K562 (cell line): Measurements from ENCODE around the gene BPHL. TPM values are rescaled to one million over a fixed set of nuclear protein-coding genes. Genes with fewer than 3 reads are reported as not detected.

Source experiments
- CC2D1A ChIP-seq: fragments of 450-650 bp; IDR thresholded peaks from 2 replicates; pipeline ENCODE4 v1.6.1; 2017; ENCODE audit warnings: mild to moderate bottlenecking
- CGGBP1 ChIP-seq: fragments of 250-450 bp; sonication (Bioruptor Pico); IDR thresholded peaks from 2 replicates; pipeline ENCODE4 v1.9.0; 2021; ENCODE audit warnings: mild to moderate bottlenecking
- CSDE1 ChIP-seq, 2 experiments: fragments of 450-650 bp; IDR thresholded peaks; 2 replicates each; pipeline ENCODE4 v1.6.1; 2016; ENCODE audit warnings: mild to moderate bottlenecking in 1 of 2
- MTA2 ChIP-seq: fragments of 450-650 bp; IDR thresholded peaks from 2 replicates; pipeline ENCODE4 v1.6.1; 2016; ENCODE audit warnings: low read depth
- OTX1 ChIP-seq: fragments of 450-650 bp; formaldehyde crosslinking; IDR thresholded peaks from 2 replicates; pipeline ENCODE4 v1.4.0; 2022; ENCODE audit warnings: mild to moderate bottlenecking
- POLR2G ChIP-seq: fragments of 200-400 bp; formaldehyde crosslinking; IDR thresholded peaks from 2 replicates; pipeline ENCODE4 v1.6.1; 2017; ENCODE audit warnings: low read depth, mild to moderate bottlenecking, antibody characterized with exemption, low read length, moderate library complexity
- POLR3A ChIP-seq: IDR thresholded peaks from 2 replicates; pipeline ENCODE4 v1.6.1; 2011; ENCODE audit warnings: borderline replicate concordance, mild to moderate bottlenecking, moderate library complexity; ENCODE audit not compliant: insufficient read length, insufficient read depth; ENCODE audit errors: extremely low read depth
- PREB ChIP-seq: sonication (generic); formaldehyde crosslinking; IDR thresholded peaks from 2 replicates; pipeline ENCODE4 v1.8.1; 2023; ENCODE audit warnings: mild to moderate bottlenecking, missing genetic modification reagents
- SLC30A9 ChIP-seq: fragments of 250-450 bp; sonication (Bioruptor Pico); IDR thresholded peaks from 2 replicates; pipeline ENCODE4 v1.8.0; 2022; ENCODE audit warnings: mild to moderate bottlenecking, moderate library complexity
- TARDBP ChIP-seq: fragments of 450-650 bp; IDR thresholded peaks from 2 replicates; pipeline ENCODE4 v1.6.1; 2016
- TRIM24 ChIP-seq, 2 experiments: fragments of 450-650 bp; IDR thresholded peaks; 2 replicates each; pipeline ENCODE4 v1.6.1; 2016
- ZBTB40 ChIP-seq, 2 experiments: fragments of 450-650 bp in 1 of 2; sonication (generic) in 1 of 2; formaldehyde crosslinking in 1 of 2; IDR thresholded peaks; 2 replicates each; pipeline versions ENCODE4 v1.7.1 to v1.9.0; 2016 to 2022; ENCODE audit warnings: inconsistent platforms in 1 of 2, mild to moderate bottlenecking in 1 of 2, missing genetic modification reagents in 1 of 2
- ZNF449 ChIP-seq: fragments of 250-450 bp; sonication (Bioruptor Pico); IDR thresholded peaks from 2 replicates; pipeline ENCODE4 v1.8.0; 2022; ENCODE audit warnings: moderate library complexity, mild to moderate bottlenecking, inconsistent platforms
- ZNF561 ChIP-seq: fragments of 450-650 bp; formaldehyde crosslinking; conservative IDR thresholded peaks from 2 replicates; pipeline ENCODE4 v1.4.0; 2020; ENCODE audit warnings: mild to moderate bottlenecking, moderate library complexity
- ZNF75A ChIP-seq: fragments of 450-650 bp; formaldehyde crosslinking; IDR thresholded peaks from 2 replicates; pipeline ENCODE4 v1.4.0; 2020; ENCODE audit warnings: mild to moderate bottlenecking
- polyA plus RNA-seq, 8 experiments: library from polyadenylated mRNA; depleted of rRNA in 4 of 8; stranded (reverse) in 5 of 8; unstranded in 3 of 8; fragments of >200 nt; fragmentation: Nextera tagmentation in 2 of 8; fragmentation: Illumina TruSeq in 1 of 8; extraction: Ambion mirVana in 2 of 8; extraction: Trizol in 1 of 8; gene quantifications; 2 replicates each; pipeline versions ENCODE4 v1.2.1 to v1.2.3, GENCODE V29; 2011 to 2014; ENCODE audit warnings: inconsistent platforms in 1 of 8, missing spikeins in 1 of 8
- total RNA-seq, 7 experiments: library from RNA; depleted of rRNA in 6 of 7; stranded (reverse); fragments of >200 nt in 6 of 7; fragmentation: Illumina TruSeq in 2 of 7; extraction: Trizol in 2 of 7; gene quantifications; 2 replicates each; pipeline versions ENCODE4 v1.2.1 to v1.2.3, GENCODE V29; 2011 to 2021; ENCODE audit warnings: low replicate concordance in 1 of 7

Gene BPHL
- total and polyA plus RNA-seq, 9 of the 15 experiments (the other 6 are each of a cell fraction or from before 2014, with no cell fraction given): 3.5 to 17.4 (median 8.2) TPM

GRCh38 chr6:3159805-3160781 is 41.6 kb downstream of the BPHL start (continued):
- TF ChIP-seq ZBTB40 (IDR thresholded peaks at IDR 0.05) (0 out of 2 replicates have a peak, but pooled peaks have one; percentile 44), ZBTB40 (CRISPR knock-in tag; IDR thresholded peaks at IDR 0.05) (no peak), PREB (no peak), ZNF449 (CRISPR knock-in tag) (no peak), ZNF75A (CRISPR knock-in tag) (no peak), CC2D1A (no peak), CGGBP1 (CRISPR knock-in tag) (0 out of 2 replicates have a peak, but pooled peaks have one; percentile 25), TARDBP (0 out of 2 replicates have a peak, but pooled peaks have one; percentile 29), OTX1 (CRISPR knock-in tag) (no peak), POLR3A (no peak), MTA2 (no peak), CSDE1 (IDR thresholded peaks at IDR 0.05) (no peak), POLR2G (peak; percentile 68), SLC30A9 (CRISPR knock-in tag) (no peak), ZNF561 (CRISPR knock-in tag) (no peak), TRIM24 (IDR thresholded peaks at IDR 0.05) (no peak)
